Measurements from ENCODE around the gene ZNF524.

The ZNF524 gene

DNA sequence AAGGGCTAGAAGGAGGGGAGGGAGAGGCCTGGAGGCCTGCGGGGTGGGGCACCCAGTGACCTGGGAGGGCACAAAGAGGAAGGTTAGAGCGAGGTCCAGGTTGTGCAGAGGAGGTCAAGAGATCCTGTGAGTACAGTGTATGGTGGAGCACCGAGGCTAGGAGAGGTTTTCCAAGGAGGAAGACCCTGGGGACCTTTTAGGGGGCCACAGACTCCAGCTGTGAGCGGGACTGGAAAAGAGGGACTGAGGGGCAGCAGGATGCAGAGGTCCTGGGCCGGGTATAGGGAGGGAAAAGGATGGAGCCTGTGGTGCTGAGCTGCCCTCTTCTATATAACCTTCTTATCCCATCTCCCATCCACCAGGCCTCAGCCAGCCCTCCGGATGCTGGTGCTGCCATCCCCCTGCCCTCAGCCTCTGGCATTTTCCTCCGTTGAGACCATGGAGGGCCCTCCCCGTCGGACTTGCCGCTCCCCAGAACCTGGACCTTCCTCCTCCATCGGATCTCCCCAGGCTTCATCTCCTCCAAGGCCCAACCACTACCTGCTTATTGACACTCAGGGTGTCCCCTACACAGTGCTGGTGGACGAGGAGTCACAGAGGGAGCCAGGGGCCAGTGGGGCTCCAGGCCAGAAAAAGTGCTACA lies 44.2 kb downstream of the ZNF524 start:
- Histone ChIP-seq H3K27me3 (no peaks in the 10 kb centered on the region), H3K4me2 (peak overlapping the region; percentile 98), H3K4me1 (peaks cover 68% of the 10 kb centered on the region), H3K4me3 (peak overlapping the region; percentile 89), H4K20me1 (peaks cover 14% of the 10 kb centered on the region; the same call in 1 of the 2 replicates), H3K9ac (peak overlapping the region; percentile 94), H3K36me3 (peaks cover 22% of the 10 kb centered on the region), H3K9me3 (no peaks in the 10 kb centered on the region), H3K27ac (peak overlapping the region; percentile 92)
- no peak for TF ChIP-seq Cebpa-rat (IDR thresholded peaks at IDR 0.05)

DNA sequence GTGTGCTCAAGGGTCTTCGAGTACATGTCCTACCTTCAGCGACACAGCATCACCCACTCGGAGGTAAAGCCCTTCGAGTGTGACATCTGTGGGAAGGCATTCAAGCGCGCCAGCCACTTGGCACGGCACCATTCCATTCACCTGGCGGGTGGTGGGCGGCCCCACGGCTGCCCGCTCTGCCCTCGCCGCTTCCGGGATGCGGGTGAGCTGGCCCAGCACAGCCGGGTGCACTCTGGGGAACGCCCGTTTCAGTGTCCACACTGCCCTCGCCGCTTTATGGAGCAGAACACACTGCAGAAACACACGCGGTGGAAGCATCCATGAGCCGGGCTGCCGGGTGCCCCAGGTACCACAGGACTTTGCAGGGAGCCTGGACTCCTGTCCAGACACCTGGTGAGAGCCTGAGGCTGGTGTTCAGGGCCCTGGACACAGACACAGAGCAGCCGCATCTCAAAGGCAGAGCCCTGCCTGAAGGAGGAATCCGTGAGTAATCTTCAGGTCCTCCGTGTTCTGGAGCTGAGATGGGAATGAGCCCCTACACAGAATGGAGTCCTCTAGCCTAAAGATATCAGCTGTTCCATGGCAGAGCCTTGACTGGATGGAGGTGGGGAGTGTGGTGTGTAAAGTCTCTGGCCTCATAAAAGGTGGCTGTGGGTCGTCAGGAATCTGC lies 44.9 kb downstream of the ZNF524 start:
- H3K27me3 ChIP-seq, result no peaks in the 10 kb centered on the region
- peak overlapping the region; percentile 89 for H3K4me3 ChIP-seq
- no peaks in the 10 kb centered on the region for H3K9me3 ChIP-seq
- no peak for TF ChIP-seq Cebpa-rat (IDR thresholded peaks at IDR 0.05)
- H3K4me2 ChIP-seq, result peak overlapping the region; percentile 98
- H3K9ac ChIP-seq, result peak overlapping the region; percentile 94
- H3K36me3 ChIP-seq, result peaks cover 22% of the 10 kb centered on the region
- H3K27ac ChIP-seq, result peak overlapping the region; percentile 92
- peaks cover 68% of the 10 kb centered on the region for H3K4me1 ChIP-seq
- H4K20me1 ChIP-seq, result peaks cover 14% of the 10 kb centered on the region; the same call in 1 of the 2 replicates

DNA sequence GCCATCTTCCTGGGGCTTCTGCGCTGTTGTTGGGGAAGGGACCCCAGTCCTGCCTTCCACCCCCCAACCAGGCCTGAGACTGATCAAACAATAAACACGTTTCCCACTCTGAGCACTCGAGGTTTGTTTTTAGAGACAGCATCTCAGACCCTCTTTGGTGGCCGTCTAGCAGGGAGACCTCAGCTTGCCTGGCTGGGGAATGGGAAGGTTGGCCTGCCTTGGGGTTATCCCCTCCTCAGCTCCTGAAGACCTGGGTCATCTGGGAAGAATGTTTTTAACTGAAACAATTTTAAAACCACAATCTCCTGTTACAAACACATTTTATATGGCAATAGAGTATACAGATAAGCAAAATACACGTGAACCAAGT lies 45.4 kb downstream of the ZNF524 start:
- H3K4me2 ChIP-seq, result peak overlapping the region; percentile 98
- peaks cover 68% of the 10 kb centered on the region for H3K4me1 ChIP-seq
- H3K9ac ChIP-seq, result peak overlapping the region; percentile 94
- H3K27ac ChIP-seq, result no peak overlapping the region
- TF ChIP-seq Cebpa-rat (IDR thresholded peaks at IDR 0.05), result no peak
- H3K4me3 ChIP-seq, result peak overlapping the region; percentile 89
- no peaks in the 10 kb centered on the region for H3K9me3 ChIP-seq
- peaks cover 28% of the 10 kb centered on the region for H3K36me3 ChIP-seq
- peaks cover 14% of the 10 kb centered on the region; the same call in 1 of the 2 replicates for H4K20me1 ChIP-seq
- no peaks in the 10 kb centered on the region for H3K27me3 ChIP-seq

DNA sequence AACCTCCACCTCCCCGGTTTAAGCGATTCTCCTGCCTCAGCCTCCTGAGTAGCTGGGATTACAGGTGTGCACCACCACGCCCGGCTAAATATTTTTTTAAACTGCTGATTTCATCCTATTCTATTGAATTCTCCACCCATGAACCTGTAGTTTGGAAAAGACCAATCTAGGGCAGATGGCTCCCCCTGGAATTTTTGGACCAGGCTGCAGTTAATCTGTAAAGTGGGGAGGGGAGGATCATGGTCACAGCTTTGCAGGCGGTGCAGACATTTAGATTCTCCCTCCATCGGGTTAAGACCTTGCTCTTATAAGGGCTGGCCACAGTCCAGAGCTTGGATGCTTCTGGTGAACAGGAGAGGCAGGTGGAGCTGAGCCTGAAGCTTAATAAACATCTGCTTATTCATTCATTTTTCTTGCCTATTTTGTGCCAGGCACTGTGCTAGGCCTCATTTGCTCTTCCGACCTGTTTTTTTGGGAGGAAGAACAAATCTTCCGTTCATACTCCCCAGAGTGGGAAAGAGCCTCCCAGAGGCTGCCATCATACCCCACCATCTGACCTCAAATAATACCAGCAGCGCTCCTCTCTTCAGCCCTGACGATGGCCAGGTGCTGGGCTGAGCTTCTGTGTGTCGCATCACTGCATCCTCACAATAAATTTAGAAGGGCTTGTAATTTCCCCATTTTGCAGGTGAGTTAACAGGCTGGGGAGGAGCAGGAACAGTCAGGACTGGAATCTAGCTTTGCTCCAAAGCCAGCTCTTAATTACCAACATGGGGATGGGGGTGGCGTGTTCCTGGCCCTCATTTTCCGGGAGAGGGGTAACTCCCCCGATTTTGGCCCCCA lies 47.0 kb downstream of the ZNF524 start:
- TF ChIP-seq Cebpa-rat (IDR thresholded peaks at IDR 0.05), result no peak
- Histone ChIP-seq H3K9me3 (no peaks in the 10 kb centered on the region), H3K4me1 (peaks cover 70% of the 10 kb centered on the region), H3K4me3 (peak overlapping the region; percentile 80), H3K36me3 (peaks cover 44% of the 10 kb centered on the region), H3K4me2 (peak overlapping the region; percentile 97), H4K20me1 (peaks cover 14% of the 10 kb centered on the region; the same call in 1 of the 2 replicates), H3K27ac (peak overlapping the region; percentile 99), H3K27me3 (no peaks in the 10 kb centered on the region), H3K9ac (peak overlapping the region; percentile 97)

DNA sequence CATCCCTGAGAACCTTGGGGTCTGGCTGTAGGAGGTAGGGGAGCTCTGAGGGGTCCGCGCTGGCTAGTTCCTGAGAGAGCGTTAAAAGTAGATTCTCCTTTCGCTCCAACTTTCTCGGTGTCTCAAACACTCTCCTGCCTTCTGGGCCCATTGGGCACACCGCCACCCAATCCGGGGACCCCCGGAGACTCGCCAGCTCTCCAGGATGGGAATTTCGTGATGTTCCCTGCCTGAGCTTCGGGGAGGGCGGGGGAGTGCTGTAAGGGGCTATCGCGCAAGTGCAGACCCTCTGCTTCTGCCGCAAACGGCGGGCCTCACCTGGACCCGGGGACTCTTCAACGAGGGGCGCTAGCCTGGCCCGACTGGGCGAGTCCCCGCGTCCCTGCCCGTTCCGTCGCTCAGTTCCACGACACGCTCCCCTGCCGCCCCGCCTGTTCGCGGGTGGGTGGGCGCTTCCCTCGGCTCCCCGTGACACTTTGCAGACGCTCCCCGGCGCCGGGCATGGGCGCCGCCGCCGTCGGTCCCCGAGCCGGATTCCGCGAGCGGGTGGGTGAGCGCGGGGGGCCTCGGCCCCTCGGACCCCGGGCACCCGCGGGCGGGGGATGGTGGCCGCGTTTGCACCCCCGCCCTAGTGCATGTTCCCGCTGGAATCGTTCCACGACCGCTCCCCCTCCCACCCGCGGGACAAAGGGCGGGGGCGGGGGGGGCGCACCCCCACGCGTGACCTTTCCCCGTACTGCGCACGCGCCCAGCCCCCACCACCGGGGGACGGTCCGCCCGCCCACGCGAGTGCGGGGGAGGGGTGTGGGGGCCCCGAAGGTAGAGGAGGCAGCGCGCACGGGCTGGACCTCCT lies 47.9 kb downstream of the ZNF524 start, which contains the start of gene CCDC106:
Gene CCDC106, plus strand, starts transcription at position 481 of the 853 bp plus-strand sequence. CDS start 835 bp downstream, outside the sequence.
- H3K9ac ChIP-seq, result peak within 1 kb of the TSS; percentile 97
- peak within 1 kb of the TSS; percentile 80 for H3K4me3 ChIP-seq
- no peaks in the 10 kb centered on the region for H3K9me3 ChIP-seq
- H3K27ac ChIP-seq, result peak within 1 kb of the TSS; percentile 99
- peaks cover 52% of the 10 kb centered on the region for H3K36me3 ChIP-seq
- no peak for TF ChIP-seq Cebpa-rat (IDR thresholded peaks at IDR 0.05)
- H3K4me1 ChIP-seq, result peaks cover 66% of the 10 kb centered on the region
- H3K27me3 ChIP-seq, result no peaks in the 10 kb centered on the region
- H4K20me1 ChIP-seq, result peaks cover 14% of the 10 kb centered on the region; the same call in 1 of the 2 replicates
- peak within 1 kb of the TSS; percentile 97 for H3K4me2 ChIP-seq

DNA sequence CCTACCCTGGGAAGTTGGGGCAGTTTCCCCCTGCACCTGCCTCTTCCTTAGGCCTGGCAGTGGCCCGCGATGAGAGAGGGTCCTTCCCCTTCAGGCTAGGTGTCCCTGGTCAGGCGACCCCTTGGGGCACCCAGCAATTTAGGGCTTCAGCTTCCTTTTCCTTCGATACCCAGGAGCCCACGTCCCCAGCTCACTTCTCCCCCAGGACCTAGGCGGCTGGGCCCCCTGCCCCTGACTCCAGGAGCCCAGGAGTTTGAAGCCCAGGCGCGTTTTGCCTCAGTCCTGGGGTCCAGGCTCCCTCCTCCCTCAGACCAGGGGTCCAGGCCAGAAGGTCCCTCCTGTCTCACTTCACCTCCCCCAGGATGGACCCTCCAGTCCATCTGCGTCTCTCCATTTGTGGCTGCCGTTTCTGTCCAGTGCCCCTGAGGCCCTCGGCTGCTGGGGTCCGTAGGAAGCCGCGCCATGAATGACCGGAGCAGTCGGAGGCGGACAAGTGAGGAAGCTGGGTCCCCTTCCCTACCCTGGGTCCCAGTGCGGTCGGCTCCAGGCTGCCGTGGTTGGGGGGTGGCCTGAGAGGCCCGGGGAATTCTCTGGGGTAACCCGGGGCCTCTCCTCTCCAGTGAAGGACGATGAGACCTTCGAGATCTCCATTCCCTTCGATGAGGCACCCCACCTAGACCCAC lies 48.6 kb downstream of the ZNF524 start:
- peak overlapping the region; percentile 80 for H3K4me3 ChIP-seq
- H3K4me1 ChIP-seq, result peaks cover 67% of the 10 kb centered on the region
- H3K36me3 ChIP-seq, result peaks cover 54% of the 10 kb centered on the region
- no peaks in the 10 kb centered on the region for H3K27me3 ChIP-seq
- no peak for TF ChIP-seq Cebpa-rat (IDR thresholded peaks at IDR 0.05)
- H3K9me3 ChIP-seq, result no peaks in the 10 kb centered on the region
- peak overlapping the region; percentile 99 for H3K27ac ChIP-seq
- H3K9ac ChIP-seq, result peak overlapping the region; percentile 97
- peaks cover 14% of the 10 kb centered on the region; the same call in 1 of the 2 replicates for H4K20me1 ChIP-seq
- peak overlapping the region; percentile 97 for H3K4me2 ChIP-seq

DNA sequence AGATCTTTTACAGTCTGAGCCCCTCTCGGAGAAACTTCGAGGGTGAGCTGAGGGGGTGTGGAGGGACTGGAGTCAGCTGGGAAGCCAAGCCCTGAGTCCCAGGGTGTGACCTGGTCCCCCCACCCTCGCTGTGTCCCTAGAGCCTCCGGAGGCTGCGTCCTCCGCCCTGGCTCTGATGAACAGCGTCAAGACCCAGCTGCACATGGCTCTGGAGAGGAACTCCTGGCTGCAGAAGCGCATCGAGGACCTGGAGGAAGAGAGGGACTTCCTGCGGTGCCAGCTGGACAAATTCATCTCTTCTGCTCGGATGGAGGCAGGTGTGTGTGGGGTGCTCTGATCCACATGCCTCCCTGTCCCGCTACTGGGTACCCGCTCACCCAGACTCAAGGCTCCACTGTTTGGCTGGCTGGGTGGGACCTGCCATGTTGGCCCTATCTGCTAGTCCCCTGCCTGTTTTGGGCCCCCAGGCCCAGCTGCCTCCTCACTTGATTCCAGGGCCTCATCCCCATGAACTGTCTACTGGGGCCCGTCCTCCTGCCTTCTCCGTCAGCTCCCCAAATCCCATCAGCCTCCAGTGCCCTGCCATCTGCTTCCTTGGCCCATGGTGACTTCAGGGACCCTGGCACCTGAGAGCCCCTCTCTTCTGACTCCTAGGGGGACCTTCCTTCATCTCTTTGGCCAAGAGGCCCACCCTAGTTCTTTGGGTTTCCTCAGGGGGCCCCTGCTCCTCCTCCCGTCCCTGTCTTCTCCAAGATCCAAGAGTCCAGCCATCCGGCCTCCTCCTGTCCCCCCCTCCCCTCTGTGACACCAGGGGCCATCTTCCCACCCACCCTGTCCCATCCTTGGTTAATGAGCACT lies 49.4 kb downstream of the ZNF524 start:
- H3K9ac ChIP-seq, result peak overlapping the region; percentile 97
- H3K27ac ChIP-seq, result peak overlapping the region; percentile 99

DNA sequence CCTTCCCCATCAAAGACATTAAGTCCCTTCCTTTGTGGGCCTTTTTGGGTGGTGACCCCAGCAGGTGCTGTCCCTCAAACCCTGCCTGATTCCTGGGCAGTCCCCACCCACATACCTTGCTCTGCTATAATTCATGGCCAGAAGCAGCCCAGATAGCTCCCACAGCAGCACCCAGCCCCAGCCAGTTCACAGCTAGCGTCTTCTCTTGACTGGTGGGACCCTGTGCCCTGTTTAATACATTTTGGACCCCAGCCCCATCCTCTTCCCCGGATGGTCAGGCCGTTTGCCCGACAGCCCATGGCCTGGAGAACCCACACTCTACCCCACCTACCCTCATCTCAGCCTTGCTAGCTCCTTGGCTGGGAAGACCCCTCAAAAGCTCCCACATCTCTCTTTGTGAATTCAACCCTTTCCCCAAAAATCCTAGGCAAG lies 50.1 kb downstream of the ZNF524 start:
- Histone ChIP-seq H3K27me3 (no peaks in the 10 kb centered on the region), H3K4me2 (peak overlapping the region; percentile 97), H4K20me1 (peaks cover 3% of the 10 kb centered on the region; the same call in 1 of the 2 replicates), H3K27ac (peak overlapping the region; percentile 46), H3K9ac (no peak overlapping the region), H3K36me3 (peaks cover 45% of the 10 kb centered on the region), H3K9me3 (no peaks in the 10 kb centered on the region), H3K4me1 (peaks cover 56% of the 10 kb centered on the region), H3K4me3 (no peak overlapping the region)
- no peak for TF ChIP-seq Cebpa-rat (IDR thresholded peaks at IDR 0.05)

More for the DNA sequence above, 49.4 kb downstream of the ZNF524 start:
- Histone ChIP-seq H3K9me3 (no peaks in the 10 kb centered on the region), H3K36me3 (peaks cover 51% of the 10 kb centered on the region), H4K20me1 (peaks cover 9% of the 10 kb centered on the region; the same call in 1 of the 2 replicates), H3K27me3 (no peaks in the 10 kb centered on the region), H3K4me1 (peaks cover 63% of the 10 kb centered on the region), H3K4me3 (peak overlapping the region; percentile 80), H3K4me2 (peak overlapping the region; percentile 97)
- no peak for TF ChIP-seq Cebpa-rat (IDR thresholded peaks at IDR 0.05)
